GM18909 (cell line): ENCODE results near the gene MAIP1.
"Not testable (repeated sequence)": the region's sequence is repeated elsewhere in the genome, so short reads cannot be mapped to it uniquely, and the experiment has no call there.

ENCODE experiments used
- ATAC-seq: cut with Tn5 transposase; IDR thresholded peaks from one replicate; pipeline ENCODE4 v1.9.1; 2021; ENCODE audit warnings: mild to moderate bottlenecking; ENCODE audit not compliant: unreplicated experiment, poor library complexity

MAIP1 gene, protein sequence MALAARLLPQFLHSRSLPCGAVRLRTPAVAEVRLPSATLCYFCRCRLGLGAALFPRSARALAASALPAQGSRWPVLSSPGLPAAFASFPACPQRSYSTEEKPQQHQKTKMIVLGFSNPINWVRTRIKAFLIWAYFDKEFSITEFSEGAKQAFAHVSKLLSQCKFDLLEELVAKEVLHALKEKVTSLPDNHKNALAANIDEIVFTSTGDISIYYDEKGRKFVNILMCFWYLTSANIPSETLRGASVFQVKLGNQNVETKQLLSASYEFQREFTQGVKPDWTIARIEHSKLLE

GRCh38 chr2:199955339-199956061 is at the start of gene MAIP1, which contains the start of gene TYW5:
TSS of gene MAIP1 (plus strand) at chr2:199955582. CDS start at chr2:199955799, 217 bp downstream.
TSS of gene TYW5 (minus strand) at chr2:199955491. CDS start at chr2:199955470, 21 bp downstream.
- peak; percentile 87 for ATAC-seq

DNA sequence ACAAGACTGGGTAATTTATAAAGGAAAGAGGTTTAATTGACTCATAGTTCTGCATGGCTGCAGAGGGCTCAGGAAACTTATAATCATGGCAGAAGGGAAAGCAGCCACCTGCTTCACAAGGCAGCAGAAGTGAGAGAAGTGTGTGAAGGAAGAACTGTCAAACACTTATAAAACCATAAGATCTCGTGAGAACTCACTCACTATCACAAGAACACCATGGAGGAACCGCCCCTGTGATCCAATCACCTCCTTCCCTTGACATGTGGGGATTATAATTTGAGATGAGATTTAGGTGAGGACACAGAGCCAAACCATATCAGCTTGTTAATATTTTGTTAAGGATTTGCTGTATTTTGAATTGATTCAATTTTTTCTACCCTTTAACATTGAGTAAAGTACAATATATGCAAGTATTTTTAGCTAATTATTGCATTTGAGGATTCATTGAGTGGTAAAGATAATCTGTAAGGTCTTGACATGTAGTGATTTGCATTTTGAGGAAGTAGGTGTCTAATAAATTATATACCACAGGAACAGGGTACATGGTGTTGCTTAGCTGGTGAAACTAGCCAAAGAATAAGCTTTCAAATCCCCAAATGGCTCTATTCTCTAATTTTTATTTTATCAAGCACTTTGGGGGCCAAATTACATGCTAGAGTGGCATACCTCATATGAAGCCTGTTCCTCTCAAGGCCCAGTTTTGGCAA is 48.2 kb upstream of the MAIP1 start:
- ATAC-seq: no peak

GRCh38 chr2:199910338-199911051 is 44.9 kb upstream of the MAIP1 start:
- ATAC-seq: no peak

DNA sequence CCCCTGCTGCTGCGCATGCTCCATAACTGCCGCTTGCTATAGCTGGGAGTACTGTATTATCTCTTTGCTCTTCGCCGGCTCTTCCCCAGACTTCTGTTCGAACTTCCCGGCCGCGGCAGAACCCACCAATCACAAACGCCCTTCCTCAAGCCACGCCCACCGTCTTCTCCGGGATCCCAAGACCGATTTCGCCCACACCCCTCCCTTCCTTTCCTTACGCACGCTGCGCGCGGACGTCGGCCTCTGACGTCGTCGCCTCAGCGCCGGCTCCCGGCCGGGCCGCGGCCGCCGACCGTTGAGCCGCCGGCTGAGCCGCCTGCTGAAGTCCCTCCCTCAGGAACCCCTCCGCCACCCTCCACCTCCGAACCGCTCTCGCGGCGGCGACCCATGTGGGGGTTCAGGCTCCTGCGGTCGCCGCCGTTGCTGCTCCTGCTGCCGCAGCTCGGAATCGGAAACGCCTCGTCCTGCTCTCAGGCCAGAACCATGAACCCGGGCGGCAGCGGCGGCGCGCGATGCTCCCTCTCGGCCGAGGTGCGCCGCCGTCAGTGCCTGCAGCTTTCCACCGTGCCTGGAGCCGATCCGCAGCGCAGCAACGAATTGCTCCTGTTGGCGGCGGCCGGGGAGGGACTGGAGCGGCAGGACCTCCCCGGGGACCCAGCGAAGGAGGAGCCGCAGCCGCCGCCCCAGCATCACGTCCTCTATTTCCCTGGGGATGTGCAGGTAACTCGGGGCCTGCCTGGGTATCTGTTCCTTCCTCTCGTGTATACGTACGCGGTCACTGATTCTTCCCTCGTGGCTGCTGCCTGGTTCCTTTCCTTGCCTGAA is 44.1 kb upstream of the MAIP1 start, which contains the start of gene C2orf69:
C2orf69 (plus strand) TSS at position 242 of the 825 bp plus-strand sequence; CDS start at position 388, 146 bp downstream.
- peak; percentile 93 for ATAC-seq

GRCh38 chr2:199911877-199912161 is 43.6 kb upstream of the MAIP1 start:
- no peak for ATAC-seq

GRCh38 chr2:199912553-199913114 is 42.7 kb upstream of the MAIP1 start:
- not testable (repeated sequence) for ATAC-seq

- no peak for ATAC-seq
Measured at GRCh38 chr2:199914372-199914958, 40.9 kb upstream of the MAIP1 start.

DNA sequence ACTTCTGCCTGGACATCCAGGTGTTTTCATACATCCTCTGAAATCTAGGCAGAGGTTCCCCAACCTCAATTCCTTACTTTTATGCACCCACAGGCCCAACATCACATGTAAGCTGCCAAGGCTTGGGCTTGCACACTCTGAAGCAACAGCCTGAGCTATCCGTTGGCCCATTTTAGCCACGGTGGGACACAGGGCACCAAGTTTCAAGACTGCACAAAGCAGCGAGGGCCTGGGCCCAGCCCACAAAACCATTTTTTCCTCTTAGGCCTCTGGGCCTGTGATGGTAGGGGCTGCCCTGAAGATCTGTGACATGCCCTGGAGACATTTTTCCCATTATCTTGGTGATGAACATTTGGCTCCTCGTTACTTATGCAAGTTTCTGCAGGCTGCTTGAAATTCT is 38.4 kb upstream of the MAIP1 start:
- no peak for ATAC-seq

DNA sequence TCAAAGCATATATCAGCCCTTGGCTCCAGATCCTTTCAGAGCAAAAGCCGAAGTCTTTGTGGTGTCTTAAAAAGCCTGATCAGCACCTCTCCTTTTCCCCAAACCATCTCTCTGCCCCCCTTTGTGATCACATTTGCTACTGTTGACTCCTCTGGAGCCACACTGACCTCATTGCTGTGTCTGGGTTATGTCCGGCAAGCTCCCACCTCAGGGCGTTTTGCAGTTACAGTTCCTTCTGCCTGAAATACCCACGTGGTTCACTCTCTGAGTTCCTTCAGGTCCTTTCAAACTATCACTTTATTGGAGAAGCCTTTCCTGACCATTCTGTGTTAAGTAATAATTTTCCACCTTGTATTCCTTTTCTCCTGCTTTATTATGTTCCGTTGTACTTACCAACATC is 32.5 kb upstream of the MAIP1 start:
- no peak for ATAC-seq

DNA sequence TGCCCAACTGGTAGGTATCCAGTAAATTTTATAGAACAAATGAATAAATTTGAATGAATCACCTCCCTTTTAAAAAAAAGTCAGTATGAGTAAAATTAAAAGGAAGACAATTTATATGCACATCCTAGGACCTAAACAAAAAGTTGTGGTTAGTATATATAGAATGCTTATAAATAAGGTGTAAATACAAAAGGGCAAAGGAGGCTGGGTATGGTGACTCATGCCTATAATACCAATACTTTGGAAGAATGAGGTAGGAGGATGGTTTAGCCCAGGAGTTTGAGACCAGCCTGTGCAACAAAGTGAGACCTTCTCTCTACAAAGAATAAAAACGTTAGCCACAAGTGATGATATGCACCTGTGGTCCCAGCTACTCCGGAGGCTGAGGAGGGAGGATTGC is 31.5 kb upstream of the MAIP1 start:
- ATAC-seq: no peak

- no peak for ATAC-seq
Measured at GRCh38 chr2:199926806-199927205, 28.6 kb upstream of the MAIP1 start.

DNA sequence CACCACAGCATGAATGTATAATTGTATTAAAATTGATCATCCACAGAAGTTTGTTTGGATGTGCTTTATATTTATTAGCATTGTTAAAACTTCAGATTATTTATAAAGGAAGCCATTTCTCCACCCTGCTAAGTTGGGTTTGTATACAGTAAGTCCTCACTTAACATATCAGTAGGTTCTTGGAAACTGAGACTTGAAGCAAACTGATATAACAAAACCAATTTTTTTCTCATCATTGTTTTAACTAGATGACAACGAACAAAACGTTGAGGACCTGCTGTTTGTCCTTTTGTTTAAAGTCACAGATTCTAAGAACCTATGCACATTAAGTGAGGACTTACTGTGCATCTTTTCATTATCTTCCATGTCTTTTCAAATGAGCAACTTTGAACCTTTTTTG is 27.2 kb upstream of the MAIP1 start:
- no peak for ATAC-seq

DNA sequence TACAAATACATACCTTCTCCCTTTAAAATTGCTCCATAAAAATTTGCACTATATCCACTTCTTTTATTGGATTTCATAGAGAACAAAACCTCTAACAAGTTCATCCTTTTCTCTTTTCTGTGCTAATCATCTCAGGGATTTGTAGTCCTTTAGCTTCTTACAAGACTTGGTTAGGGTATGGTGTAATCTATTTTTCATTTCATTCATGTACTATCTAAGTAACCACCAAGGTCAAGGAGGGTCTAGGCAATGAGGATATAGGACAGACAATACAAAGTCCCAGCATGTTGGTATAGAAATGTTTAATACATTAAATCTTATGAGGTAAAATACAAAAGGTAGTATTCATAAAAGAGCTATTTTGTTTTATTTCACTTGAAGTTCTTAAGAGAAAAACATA is 26.8 kb upstream of the MAIP1 start:
- ATAC-seq: no peak

DNA sequence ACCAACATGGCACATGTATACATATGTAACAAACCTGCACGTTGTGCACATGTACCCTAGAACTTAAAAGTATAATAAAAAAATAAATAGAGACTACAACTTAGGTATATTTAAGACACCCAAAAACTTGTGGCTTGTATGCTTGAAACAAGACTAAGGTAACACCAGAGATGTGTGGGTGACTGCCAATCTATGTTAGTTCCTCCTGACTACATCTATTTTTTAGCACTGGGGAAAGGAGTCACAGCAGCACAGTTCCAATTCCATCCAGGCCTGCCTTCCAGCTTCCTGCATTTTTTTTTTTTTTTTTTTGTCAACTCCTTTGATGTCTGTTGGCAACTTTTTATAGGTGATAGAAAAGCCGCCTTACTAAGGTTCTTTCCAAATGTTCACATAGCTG is 26.1 kb upstream of the MAIP1 start:
- no peak for ATAC-seq

DNA sequence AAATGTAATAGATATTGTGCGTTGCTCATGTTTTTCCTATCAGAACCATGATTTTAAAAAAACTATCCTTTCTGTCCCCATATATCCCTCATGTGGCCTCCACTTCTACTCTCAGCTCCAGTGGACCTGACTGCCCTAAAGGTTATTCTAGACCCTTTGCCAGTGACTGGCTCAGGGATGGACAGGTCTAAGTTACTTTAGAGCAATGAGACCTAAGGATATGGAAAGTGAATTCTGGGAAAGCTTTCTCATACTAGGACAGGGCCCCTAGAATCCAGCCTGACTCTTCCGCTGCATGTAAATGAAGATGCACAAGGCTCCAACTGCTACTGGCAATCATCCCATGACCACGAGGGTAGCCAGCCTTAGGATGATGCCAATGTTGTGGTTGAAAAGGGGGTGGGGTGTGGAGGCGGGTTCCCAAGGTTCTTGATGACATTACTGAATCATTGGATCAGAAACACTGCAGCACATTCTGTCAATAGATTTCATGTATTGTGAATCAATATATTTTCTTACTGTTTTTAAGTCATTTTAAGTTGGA is 23.0 kb upstream of the MAIP1 start:
- ATAC-seq: no peak

DNA sequence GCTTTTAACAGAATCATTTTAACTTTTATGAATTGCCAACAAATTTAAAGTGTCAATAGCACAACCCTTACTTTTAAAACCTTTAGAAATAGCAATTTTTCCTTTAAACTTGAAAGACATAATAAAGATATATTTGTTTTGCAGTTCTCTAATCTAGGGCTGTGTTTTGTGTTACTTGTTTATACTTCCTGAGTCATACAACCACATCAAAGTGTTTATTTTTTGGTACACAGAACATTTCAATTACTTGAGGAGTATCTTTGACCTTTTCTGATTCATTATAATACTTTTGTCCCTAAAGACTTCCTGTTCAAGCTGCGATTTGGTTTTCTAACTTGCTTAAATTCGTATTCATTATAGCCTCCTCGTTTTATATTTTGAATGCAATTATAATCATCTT is 21.9 kb upstream of the MAIP1 start:
- no peak for ATAC-seq

GRCh38 chr2:199936554-199936953 is 18.8 kb upstream of the MAIP1 start:
- no peak for ATAC-seq

GRCh38 chr2:199940373-199940772 is 15.0 kb upstream of the MAIP1 start:
- peak; percentile 73 for ATAC-seq

- no peak for ATAC-seq
Measured at GRCh38 chr2:199943373-199943772, 12.0 kb upstream of the MAIP1 start.
